K562 (cell line): ENCODE results near the gene GPN1. TPM values are rescaled to one million over a fixed set of nuclear protein-coding genes. Genes with fewer than 3 reads are reported as not detected.

Experiments used
- HDAC6 ChIP-seq: IDR thresholded peaks from 2 replicates; pipeline ENCODE4 v1.6.1; 2012; ENCODE audit warnings: low read depth, mild to moderate bottlenecking, control low read depth, inconsistent platforms, low read length, moderate library complexity
- HSF4 ChIP-seq: fragments of 250-450 bp; sonication (Bioruptor Pico); IDR thresholded peaks from 2 replicates; pipeline ENCODE4 v2.1.2; 2022; ENCODE audit warnings: mild to moderate bottlenecking, moderate library complexity, borderline replicate concordance
- LARP7 ChIP-seq: fragments of 450-650 bp; IDR thresholded peaks from 2 replicates; pipeline ENCODE4 v1.6.1; 2016
- MTA3 ChIP-seq: fragments of 450-650 bp; formaldehyde crosslinking; IDR thresholded peaks from 2 replicates; pipeline ENCODE4 v1.6.1; 2017; ENCODE audit warnings: mild to moderate bottlenecking, borderline replicate concordance
- POLR2A ChIP-seq: fragments of 450-650 bp; conservative IDR thresholded peaks from 2 replicates; pipeline ENCODE4 v1.6.1; 2016
- SIN3B ChIP-seq: fragments of 450-650 bp; IDR thresholded peaks from 2 replicates; pipeline ENCODE4 v1.6.1; 2017; ENCODE audit warnings: low read depth, mild to moderate bottlenecking, moderate library complexity
- ZBED1 ChIP-seq: IDR thresholded peaks from 2 replicates; pipeline ENCODE4 v1.6.1; 2014
- ZBTB40 ChIP-seq, 2 experiments: fragments of 450-650 bp in 1 of 2; sonication (generic) in 1 of 2; formaldehyde crosslinking in 1 of 2; IDR thresholded peaks; 2 replicates each; pipeline versions ENCODE4 v1.7.1 to v1.9.0; 2016 to 2022; ENCODE audit warnings: inconsistent platforms in 1 of 2, mild to moderate bottlenecking in 1 of 2, missing genetic modification reagents in 1 of 2
- ZNF253 ChIP-seq: fragments of 250-450 bp; sonication (Bioruptor Pico); conservative IDR thresholded peaks from 2 replicates; pipeline ENCODE4 v1.6.1; 2021; ENCODE audit warnings: mild to moderate bottlenecking
- ZNF507 ChIP-seq: conservative IDR thresholded peaks from 2 replicates; pipeline ENCODE4 v1.6.1; 2017; ENCODE audit warnings: missing genetic modification characterization, missing compliant biosample characterization
- ZNF592 ChIP-seq: fragments of 450-650 bp; IDR thresholded peaks from 2 replicates; pipeline ENCODE4 v1.6.1; 2017; ENCODE audit warnings: antibody characterized with exemption, mild to moderate bottlenecking
- ZNF696 ChIP-seq: fragments of 250-450 bp; sonication (Bioruptor Pico); conservative IDR thresholded peaks from 2 replicates; pipeline ENCODE4 v1.4.0; 2020; ENCODE audit warnings: mild to moderate bottlenecking, moderate library complexity
- polyA plus RNA-seq, 8 experiments: library from polyadenylated mRNA; depleted of rRNA in 4 of 8; stranded (reverse) in 5 of 8; unstranded in 3 of 8; fragments of >200 nt; fragmentation: Nextera tagmentation in 2 of 8; fragmentation: Illumina TruSeq in 1 of 8; extraction: Ambion mirVana in 2 of 8; extraction: Trizol in 1 of 8; gene quantifications; 2 replicates each; pipeline versions ENCODE4 v1.2.1 to v1.2.3, GENCODE V29; 2011 to 2014; ENCODE audit warnings: inconsistent platforms in 1 of 8, missing spikeins in 1 of 8
- total RNA-seq, 7 experiments: library from RNA; depleted of rRNA in 6 of 7; stranded (reverse); fragments of >200 nt in 6 of 7; fragmentation: Illumina TruSeq in 2 of 7; extraction: Trizol in 2 of 7; gene quantifications; 2 replicates each; pipeline versions ENCODE4 v1.2.1 to v1.2.3, GENCODE V29; 2011 to 2021; ENCODE audit warnings: low replicate concordance in 1 of 7

GPN1 gene
- total and polyA plus RNA-seq, 9 of the 15 experiments (the other 6 are each of a cell fraction or from before 2014, with no cell fraction given) = 23.4 to 171 (median 48.2) TPM

- TF ChIP-seq ZBTB40 (IDR thresholded peaks at IDR 0.05) = peak; percentile 93
- no peak for TF ChIP-seq ZBTB40 (CRISPR knock-in tag; IDR thresholded peaks at IDR 0.05)
- TF ChIP-seq HDAC6 = no peak
- 0 out of 2 replicates have a peak, but pooled peaks have one; percentile 26 for TF ChIP-seq HSF4 (CRISPR knock-in tag)
- 0 out of 2 replicates have a peak, but pooled peaks have one; percentile 53 for TF ChIP-seq MTA3
- TF ChIP-seq ZNF696 (CRISPR knock-in tag) = no peak
- TF ChIP-seq ZNF592 = peak; percentile 81; the same call in 1 of the 2 replicates
- no peak for TF ChIP-seq ZNF253 (CRISPR knock-in tag)
- TF ChIP-seq SIN3B = no peak
- TF ChIP-seq ZBED1 = no peak; the same call in 1 of the 2 replicates
- no peak for TF ChIP-seq LARP7
- TF ChIP-seq POLR2A = peak; percentile 92
- no peak for TF ChIP-seq ZNF507
Measured at GRCh38 chr2:27582695-27583389, 46.0 kb upstream of the GPN1 start, which contains the start of gene ZNF512 (continued).
